ENCODE measurements around the gene SCN9A. TPM values are rescaled to one million over a fixed set of nuclear protein-coding genes. Genes with fewer than 3 reads are reported as not detected.
"Not testable (repeated sequence)": the region's sequence is repeated elsewhere in the genome, so short reads cannot be mapped to it uniquely, and the experiment has no call there.

The SCN9A gene
- total RNA-seq, 1 experiment from 2014 or later, result 0.95 TPM

DNA sequence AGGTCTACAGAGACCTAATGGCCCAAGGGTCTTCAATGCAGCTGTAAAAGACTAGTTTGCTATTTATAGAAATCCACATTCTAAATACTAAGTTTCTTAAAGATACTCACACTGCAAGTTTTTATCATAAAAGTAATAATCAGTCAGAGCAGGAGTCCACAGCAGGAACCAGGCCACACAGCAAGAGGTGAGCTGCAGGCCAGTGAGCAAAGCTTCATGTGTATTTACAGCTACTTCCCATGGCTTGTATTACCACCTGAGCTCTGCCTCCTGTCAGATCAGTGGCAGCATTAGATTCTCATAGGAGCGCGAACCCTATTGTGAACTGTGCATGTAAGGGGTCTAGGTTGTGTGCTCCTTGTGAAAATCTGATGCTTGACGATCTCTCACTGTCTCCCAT, 6.7 kb upstream of the SCN9A start:
- DNase-seq (ENCODE audit: low read depth), result no peak
- in situ Hi-C loops (cut with HindIII; ENCODE audit: low pct_unique_long_range_greater_than_20kb, low sequenced_read_pairs), result no loop called here

DNA sequence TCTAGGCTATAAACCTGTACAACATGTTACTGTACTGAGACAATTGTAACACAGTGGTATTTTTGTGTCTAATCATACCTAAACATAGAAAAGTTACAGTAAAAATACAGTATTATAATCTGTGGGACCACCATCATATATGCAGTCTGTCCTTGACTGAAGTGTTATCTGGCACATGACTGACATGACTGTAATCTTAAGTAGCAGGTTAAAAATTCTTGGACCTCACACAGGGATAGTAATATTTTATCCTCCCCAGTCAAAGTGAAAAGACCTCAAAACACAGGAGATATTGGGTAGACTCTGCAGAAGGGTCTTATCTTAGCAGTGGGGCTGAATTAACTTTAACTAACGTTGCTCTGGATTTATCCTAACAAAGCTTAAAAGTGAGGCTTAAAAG, 4.9 kb upstream of the SCN9A start:
- no peak for DNase-seq (ENCODE audit: low read depth)
- in situ Hi-C loops (cut with HindIII; ENCODE audit: low pct_unique_long_range_greater_than_20kb, low sequenced_read_pairs), result no loop called here

DNA sequence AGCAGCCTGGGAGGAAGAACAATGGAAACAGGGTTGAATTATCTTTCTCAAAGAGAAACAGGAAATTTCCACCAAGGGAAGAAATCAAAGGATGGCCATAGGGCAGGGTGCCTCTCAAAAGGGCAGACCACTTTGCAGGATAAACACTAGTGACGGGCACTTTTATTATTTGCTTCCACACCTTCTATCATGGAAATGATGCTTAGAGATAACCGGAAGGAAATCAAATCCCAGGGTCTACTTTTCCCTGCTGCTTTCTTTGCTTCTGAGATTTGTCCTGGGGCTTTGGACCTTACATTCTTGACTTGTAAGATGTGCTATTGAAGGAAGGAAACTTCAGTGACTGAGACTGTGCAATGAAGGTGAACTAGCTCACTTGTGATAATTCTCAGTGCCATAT, 1.1 kb upstream of the SCN9A start:
- in situ Hi-C loops (cut with HindIII; ENCODE audit: low pct_unique_long_range_greater_than_20kb, low sequenced_read_pairs), result no loop called here
- DNase-seq (ENCODE audit: low read depth), result no peak

DNA sequence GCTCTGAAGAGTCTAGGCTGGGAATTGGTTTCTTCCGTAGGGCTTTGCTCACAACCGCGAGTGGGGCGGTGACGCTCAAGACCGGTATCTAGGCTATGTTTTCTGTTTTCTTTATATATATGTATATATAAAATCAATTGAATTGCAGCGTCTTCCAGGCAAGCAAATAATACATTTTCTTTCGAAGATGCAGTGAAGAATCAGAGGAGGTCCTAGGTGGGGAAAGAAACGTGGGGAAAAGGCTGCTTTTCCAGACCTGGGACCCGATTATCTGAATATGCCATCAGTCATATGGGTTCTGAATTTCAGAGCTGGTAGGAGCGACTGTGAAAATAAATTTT, 714 bp upstream of the SCN9A start:
- in situ Hi-C loops (cut with HindIII; ENCODE audit: low pct_unique_long_range_greater_than_20kb, low sequenced_read_pairs), result no loop called here

DNA sequence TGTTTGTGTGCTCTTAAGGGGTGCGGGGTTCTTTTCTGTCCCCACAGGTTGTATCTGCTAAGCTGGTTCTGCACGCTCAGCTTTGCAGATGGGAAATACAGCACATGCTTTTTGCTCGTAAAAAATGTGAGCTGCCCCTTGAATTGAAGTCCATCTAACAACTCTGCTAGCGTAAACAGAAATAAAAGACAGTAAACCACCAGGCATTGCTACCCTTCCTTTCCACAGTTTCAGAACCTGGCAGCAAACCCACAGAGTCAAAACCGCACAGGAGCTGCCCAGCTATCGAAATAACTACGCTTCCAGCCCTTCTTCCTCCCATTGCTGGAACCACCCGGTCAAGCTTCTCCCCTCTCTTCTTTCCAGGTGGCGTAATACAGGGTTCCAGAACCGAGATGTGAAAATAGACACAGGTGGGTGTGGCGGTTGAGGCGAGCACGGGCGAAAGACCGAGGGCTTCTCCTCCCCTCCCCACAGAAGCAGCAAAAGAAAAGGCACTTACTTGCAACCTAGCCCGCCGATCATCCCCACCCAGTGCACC, 479 bp downstream of the SCN9A start:
- DNase-seq (ENCODE audit: low read depth), result no peak
- in situ Hi-C loops (cut with HindIII; ENCODE audit: low pct_unique_long_range_greater_than_20kb, low sequenced_read_pairs), result no loop called here

More for the DNA sequence above, 714 bp upstream of the SCN9A start:
- DNase-seq (ENCODE audit: low read depth), result no peak

DNA sequence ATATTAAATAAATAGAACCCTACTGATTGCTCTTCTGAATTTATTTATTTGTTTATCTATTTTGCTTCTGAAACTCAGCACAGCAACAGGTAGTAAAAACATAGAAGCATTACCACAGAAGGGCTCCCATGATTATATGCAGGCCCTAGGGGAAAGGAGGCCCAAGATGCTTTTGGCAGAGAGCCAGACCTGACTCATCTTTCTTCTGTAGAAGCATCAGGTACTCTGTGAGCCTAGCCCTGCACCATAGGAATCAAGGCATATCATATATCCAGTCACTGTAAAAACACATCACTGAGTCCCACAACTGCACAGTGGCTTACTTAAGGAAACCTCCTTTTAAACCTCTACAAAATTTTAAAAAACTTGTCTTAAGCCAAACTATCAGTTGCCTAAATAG, 1.8 kb downstream of the SCN9A start:
- in situ Hi-C loops (cut with HindIII; ENCODE audit: low pct_unique_long_range_greater_than_20kb, low sequenced_read_pairs), result no loop called here
- peak; percentile 67 for DNase-seq (ENCODE audit: low read depth)

DNA sequence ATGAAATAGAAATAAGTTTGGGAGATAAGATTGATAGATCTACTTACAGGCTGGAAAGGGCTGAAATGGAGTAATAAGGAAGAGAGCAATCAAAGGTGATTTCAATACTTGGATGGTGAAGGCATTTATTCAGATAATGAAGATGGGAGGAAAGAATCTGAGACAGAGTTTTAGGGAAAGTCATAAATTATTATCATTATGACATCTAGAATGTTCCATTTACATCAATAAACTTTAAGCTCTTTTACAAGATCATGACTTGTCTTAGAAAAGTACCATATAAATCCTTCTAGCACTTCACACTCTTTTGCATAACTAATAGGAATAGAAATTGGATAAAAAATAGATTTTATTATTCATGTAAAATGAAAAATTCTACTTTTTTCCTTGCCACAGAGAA, 2.2 kb downstream of the SCN9A start:
- in situ Hi-C loops (cut with HindIII; ENCODE audit: low pct_unique_long_range_greater_than_20kb, low sequenced_read_pairs), result no loop called here
- no peak for DNase-seq (ENCODE audit: low read depth)

DNA sequence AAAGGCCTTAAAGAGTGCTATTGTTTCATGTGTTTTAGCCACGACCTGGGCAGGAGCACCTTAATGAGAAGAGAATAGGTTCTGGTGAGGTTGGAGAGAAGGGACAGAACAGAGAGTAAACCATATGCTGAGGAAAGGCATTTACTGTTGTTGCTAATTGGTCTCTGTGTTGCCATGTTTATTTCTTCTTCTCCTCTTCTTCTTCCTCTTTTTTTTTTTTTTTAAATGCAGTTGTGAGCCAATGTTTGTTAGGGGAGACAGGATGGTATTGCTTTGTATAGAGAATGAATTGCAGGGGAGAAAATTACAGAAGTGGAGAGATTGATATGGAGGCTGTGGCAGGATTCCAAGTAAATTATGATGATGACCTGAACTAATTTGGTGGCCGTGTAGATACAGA, 2.6 kb downstream of the SCN9A start:
- no peak for DNase-seq (ENCODE audit: low read depth)
- in situ Hi-C loops (cut with HindIII; ENCODE audit: low pct_unique_long_range_greater_than_20kb, low sequenced_read_pairs), result no loop called here

DNA sequence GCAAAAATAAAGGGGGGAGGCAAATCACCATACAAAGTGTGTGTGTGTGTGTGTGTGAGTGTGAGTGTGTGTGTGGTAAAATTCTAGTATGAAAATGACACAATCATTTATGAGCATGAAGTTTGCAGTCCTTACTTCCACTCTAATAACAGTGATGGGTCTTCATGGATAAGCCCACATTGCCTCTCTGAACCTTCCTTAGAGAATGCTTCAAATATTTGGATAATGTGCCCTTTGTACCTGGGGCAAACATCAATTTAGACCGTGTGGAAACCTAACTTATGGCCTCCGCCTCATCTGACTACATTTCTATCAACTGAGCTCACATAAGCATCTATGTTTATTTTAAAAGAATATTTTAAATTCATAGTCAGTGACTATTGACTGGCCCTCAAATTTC, 3.7 kb downstream of the SCN9A start:
- no peak for DNase-seq (ENCODE audit: low read depth)
- in situ Hi-C loops (cut with HindIII; ENCODE audit: low pct_unique_long_range_greater_than_20kb, low sequenced_read_pairs), result no loop called here

DNA sequence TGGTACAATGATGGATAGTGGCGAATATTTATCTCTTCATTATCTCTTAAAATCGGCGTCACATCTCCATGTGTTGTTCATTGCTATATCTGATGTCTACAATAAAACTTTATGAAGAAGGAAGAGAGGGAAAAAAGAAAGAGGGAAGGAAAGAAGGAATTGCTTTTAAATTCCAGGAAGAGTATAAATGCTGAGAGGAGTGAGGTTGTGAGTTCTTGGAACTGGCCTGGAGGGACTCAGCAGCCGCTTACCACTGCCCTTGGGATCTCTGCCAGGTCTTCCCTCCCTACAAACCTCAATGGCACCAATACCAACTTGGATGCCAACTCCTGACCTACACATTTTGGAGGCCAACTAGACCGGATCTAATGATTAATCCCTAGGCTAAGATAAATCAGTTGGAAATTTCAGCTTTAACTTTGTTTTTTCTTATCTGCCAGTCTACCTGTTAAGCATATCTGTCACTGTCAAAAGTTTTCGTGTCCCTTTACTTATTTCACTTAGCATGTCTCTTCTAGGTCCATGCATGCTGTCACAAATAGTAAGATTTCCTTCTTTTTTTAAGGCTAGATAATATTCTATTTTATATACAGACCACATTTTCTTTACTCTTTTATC, 9.8 kb downstream of the SCN9A start:
- in situ Hi-C loops (cut with HindIII; ENCODE audit: low pct_unique_long_range_greater_than_20kb, low sequenced_read_pairs), result no loop called here
- no peak for DNase-seq (ENCODE audit: low read depth)

DNA sequence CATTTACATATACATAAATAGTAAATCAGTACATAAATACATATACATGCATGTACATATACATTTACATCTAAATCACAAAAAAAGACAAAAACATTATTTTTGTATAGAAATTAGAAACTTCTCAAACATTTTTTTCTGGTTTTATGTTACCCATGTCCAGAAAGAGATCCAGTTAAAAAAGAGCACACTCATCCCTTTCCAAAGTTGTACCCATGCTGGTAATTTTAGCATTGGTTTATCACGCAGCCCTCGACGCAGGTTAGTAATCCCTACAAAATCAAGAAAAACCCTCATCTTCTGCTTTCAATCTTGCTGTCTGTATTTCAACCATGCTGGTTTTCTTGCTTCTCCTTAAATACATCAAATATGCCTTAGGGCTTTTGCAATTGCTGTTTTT, 10.5 kb downstream of the SCN9A start:
- DNase-seq (ENCODE audit: low read depth), result no peak
- in situ Hi-C loops (cut with HindIII; ENCODE audit: low pct_unique_long_range_greater_than_20kb, low sequenced_read_pairs), result no loop called here

DNA sequence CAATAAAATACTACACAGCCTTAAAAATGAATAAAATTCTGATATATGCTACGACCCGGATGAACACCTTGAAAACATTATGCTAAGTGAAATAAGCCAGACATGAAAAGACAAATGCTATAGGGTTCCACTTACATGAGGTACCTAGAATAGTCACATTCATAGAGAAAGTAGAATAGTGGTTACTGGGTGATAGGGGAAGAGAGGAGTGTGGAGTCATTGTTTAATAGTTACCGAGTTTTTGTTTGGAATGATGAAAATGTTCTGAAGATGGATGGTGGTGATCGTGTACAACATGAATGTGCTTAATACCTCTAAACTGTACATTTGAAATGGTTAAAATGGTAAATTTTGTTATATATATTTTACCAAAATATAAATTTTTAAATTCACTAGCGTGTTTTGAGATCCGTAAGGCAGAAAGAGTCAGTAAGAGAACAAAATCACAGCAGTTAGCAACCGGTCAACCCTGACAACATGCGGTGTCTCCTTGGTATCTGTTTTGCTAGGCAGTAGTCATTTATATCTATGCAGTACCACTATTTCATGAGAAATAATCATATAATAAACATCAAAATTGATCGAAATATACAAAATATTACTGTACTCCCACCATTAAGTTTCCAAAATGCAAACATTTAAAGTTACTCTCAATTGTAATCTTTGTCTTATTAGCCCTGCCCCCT, 11.1 kb downstream of the SCN9A start:
- in situ Hi-C loops (cut with HindIII; ENCODE audit: low pct_unique_long_range_greater_than_20kb, low sequenced_read_pairs), result no loop called here

DNA sequence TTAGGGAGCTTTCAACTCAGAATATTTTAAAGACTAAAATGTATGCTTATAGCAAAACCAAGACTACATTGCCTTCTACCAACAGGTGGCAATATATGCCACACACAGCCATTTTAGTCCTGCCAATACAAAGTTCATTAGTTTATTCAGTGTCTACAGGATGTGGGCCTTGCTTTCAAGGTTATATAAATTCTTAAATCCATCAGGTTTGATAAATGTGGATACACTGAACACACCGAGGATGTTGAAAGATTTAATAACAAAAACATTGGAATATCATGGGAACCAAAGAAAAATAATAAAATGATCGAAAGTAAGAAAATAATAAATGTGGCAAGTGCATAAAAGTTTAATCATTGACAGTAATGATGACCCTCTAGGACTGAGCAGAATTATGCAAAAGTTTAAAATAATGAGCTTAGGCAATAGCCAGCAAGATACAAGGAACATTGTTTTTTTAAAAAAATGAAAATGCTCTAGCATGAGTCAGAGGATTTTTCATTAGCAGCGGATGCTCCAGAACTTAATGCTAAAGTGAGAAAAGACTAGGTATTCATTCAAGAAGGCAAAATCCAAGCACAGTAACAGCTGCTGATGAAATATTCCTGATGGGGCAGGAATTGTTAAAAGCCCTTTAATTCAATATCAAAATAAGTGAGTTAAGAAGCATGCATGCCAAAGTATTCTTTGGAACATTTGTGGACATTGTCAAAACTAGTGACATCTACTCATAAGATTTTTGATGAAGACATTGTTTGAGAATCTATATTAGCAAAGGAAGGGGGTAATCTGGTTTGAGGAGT, 14.2 kb downstream of the SCN9A start:
- DNase-seq (ENCODE audit: low read depth), result peak; percentile 55
- in situ Hi-C loops (cut with HindIII; ENCODE audit: low pct_unique_long_range_greater_than_20kb, low sequenced_read_pairs), result no loop called here

More for the DNA sequence above, 11.1 kb downstream of the SCN9A start:
- no peak for DNase-seq (ENCODE audit: low read depth)

DNA sequence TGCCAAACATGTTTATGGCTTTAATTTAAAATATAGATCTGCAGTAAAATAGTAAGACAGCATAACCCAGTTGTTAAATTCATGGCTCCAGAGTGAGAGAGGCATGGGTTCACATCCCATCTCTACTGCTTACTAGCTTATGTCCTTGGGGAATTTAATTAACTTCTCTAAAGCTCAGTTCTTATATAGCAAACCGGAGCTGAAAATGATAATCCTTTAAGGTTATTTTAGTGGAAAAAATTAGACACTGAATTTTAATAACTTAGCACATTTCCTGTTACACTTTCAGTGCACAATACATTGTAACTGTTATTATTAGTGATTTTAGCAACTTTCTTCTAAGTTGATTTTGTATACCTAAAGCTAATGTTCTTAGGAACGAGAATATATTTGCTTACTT, 14.8 kb downstream of the SCN9A start:
- no peak for DNase-seq (ENCODE audit: low read depth)
- in situ Hi-C loops (cut with HindIII; ENCODE audit: low pct_unique_long_range_greater_than_20kb, low sequenced_read_pairs), result no loop called here

DNA sequence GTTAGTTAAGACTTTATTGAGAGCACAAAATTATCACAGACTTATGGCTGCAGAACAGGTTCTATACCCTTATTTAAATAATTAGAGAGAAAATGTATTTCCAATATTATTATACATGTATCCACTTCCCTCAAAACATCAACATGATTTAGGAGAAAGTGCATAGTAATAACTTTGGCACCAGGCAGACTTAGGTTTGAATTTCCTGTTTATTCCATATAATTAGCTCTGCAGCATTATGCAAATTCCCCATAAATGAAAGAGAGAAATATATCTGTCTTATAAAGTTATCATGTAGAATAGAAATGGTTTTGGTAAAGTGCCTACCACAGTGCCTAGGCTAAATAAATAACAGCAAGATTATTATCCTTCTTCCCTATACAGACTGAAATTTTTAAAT, 15.3 kb downstream of the SCN9A start:
- no peak for DNase-seq (ENCODE audit: low read depth)
- in situ Hi-C loops (cut with HindIII; ENCODE audit: low pct_unique_long_range_greater_than_20kb, low sequenced_read_pairs), result no loop called here

DNA sequence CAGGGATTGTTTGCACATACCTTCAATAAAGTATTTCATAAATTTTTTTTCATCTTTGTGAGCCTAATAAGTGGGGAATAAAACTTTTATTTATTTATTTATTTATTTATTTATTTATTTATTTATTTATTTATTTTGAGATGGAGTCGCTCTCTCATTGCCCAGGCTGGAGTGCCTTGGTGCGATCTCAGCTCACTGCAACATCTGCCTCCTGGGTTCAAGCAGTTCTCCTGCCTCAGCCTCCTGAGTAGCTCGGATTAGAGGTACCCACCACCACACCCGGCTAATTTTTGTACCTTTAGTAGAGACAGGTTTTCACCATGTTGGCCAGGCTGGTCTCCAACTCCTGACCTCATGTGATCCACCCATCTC, 17.8 kb downstream of the SCN9A start:
- in situ Hi-C loops (cut with HindIII; ENCODE audit: low pct_unique_long_range_greater_than_20kb, low sequenced_read_pairs); DNase-seq (ENCODE audit: low read depth): not testable (repeated sequence)

DNA sequence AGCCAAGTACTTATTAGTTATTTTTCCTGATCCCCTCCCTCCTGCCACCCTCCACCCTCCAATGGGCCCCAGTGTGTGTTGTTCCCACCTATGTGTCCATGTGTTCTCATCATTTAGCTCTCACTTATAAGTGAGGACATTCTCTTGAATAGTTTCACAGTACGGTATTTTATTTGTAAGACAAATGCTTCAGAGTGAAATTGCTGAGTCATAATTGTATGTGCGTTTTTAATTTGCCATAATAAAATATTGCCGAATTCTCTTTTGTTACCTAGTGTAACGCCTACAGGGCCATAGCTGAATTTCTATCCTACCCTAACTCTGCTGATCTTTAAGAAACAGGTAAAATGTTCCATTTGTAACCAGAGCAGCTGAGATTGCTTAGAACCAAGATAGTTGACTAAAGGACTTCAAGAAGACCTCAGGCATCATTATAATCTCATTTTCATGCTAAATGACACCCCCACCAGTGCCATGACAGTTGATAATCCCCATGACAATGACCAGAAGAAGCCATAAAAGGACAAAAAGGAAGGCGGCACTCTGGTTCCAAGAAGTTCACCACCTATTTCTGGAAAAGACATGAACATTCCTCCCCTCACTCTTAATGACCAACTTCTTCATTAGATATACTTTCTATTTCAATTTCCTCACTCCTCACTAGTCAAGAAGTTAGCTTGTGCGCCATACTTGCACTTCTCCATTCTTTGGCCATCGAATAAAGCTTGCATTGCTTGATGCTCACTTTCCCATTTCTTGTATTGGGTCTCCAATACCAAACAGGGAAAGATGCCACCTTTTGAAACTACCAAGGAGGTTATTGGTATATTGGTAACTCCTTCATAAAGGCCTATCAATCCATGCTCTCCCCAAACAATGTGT, 18.4 kb downstream of the SCN9A start:
- in situ Hi-C loops (cut with HindIII; ENCODE audit: low pct_unique_long_range_greater_than_20kb, low sequenced_read_pairs), result no loop called here
- DNase-seq (ENCODE audit: low read depth), result no peak

DNA sequence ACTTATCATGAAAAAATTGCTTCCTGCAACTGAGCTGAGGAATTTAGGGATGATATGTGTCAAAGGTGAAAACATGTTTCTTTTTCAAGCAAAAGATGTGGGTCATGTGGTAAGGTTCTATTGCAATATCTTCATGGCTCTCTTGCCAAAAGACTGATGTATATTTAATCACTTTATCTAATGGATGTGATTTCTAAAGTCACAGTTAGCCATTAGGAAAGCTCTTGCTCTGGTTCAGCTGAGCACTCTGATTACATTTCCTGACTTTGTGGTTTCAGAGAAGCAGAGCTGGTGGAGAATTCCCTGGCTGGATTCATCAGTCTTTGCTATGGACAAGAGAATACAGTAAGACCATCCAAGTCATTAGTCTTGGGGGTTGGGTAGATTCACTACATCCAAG, 24.4 kb downstream of the SCN9A start:
- DNase-seq (ENCODE audit: low read depth), result peak; percentile 32
- in situ Hi-C loops (cut with HindIII; ENCODE audit: low pct_unique_long_range_greater_than_20kb, low sequenced_read_pairs), result no loop called here
